H1 (cell line): ENCODE results near the gene SEMA3B. TPM values are rescaled to one million over a fixed set of nuclear protein-coding genes. Genes with fewer than 3 reads are reported as not detected.
A peak's percentile ranks its signal among the peaks of the same experiment; 100 is the strongest.

Source experiments
- CTCF ChIA-PET: fragments of 300-600 bp; sonication (Branson Sonifier 250); formaldehyde crosslinking; loops from one replicate; lab custom pipeline; 2021; ENCODE audit not compliant: partially characterized antibody; lab: Charles Lee
- POLR2A ChIA-PET: fragments of 300-600 bp; sonication (Branson Sonifier 250); formaldehyde crosslinking; loops from one replicate; lab custom pipeline; 2021; ENCODE audit warnings: inconsistent platforms; ENCODE audit not compliant: partially characterized antibody; lab: Charles Lee
- DNase-seq, 2 experiments: peaks; one replicate each; pipeline versions ENCODE4 v3.0.0 to v3.0.0-alpha.2; 2010 to 2022; ENCODE audit warnings: low spot score in 2 of 2, low read depth in 1 of 2, mixed read lengths in 1 of 2
- FAIRE-seq: peaks from 2 replicates; lab custom pipeline; 2011; peaks lifted over from hg19 to GRCh38; lab: Jason Lieb, UNC
- H2AFZ ChIP-seq: 2 replicates; pipeline ENCODE4 v1.8.1; 2012; ENCODE audit warnings: low read length, inconsistent platforms
- H2AK5ac ChIP-seq: 2 replicates; pipeline ENCODE4 v1.6.1; 2013; ENCODE audit warnings: low read depth, low read length
- H2BK120ac ChIP-seq: replicated peaks from 2 replicates; pipeline ENCODE3; 2013; ENCODE audit warnings: low read depth, low read length, inconsistent platforms
- H2BK12ac ChIP-seq: 2 replicates; pipeline ENCODE4 v1.6.1; 2013; ENCODE audit warnings: low read depth, low read length
- H2BK15ac ChIP-seq: 2 replicates; pipeline ENCODE4 v1.6.1; 2013; ENCODE audit warnings: low read length
- H2BK20ac ChIP-seq: 2 replicates; pipeline ENCODE4 v1.6.1; 2013; ENCODE audit warnings: low read length
- H2BK5ac ChIP-seq: 2 replicates; pipeline ENCODE4 v1.6.1; 2013; ENCODE audit warnings: low read depth, low read length
- H3K14ac ChIP-seq: 2 replicates; pipeline ENCODE4 v1.6.1; 2013; ENCODE audit warnings: inconsistent platforms; ENCODE audit not compliant: insufficient read length
- H3K18ac ChIP-seq: 2 replicates; pipeline ENCODE4 v1.6.1; 2013; ENCODE audit warnings: low read length; ENCODE audit errors: extremely low read depth
- H3K23ac ChIP-seq: 2 replicates; pipeline ENCODE4 v1.6.1; 2013; ENCODE audit warnings: inconsistent platforms; ENCODE audit not compliant: insufficient read length
- H3K23me2 ChIP-seq: 2 replicates; pipeline ENCODE4 v1.6.1; 2013; ENCODE audit warnings: low read depth, low read length
- H3K27ac ChIP-seq: 2 replicates; pipeline ENCODE4 v1.6.1; 2011; ENCODE audit warnings: low read depth, low read length, inconsistent platforms
- H3K27me3 ChIP-seq, 4 experiments: replicated peaks in 1 of 4; 1 replicate in 1 of 4; 2 replicates in 3 of 4; pipeline versions ENCODE4 v1.6.1 to v1.8.1; 2011 to 2013; ENCODE audit warnings: low read length in 3 of 4, mild to moderate bottlenecking in 3 of 4, inconsistent platforms in 2 of 4, mixed read lengths in 2 of 4, moderate library complexity in 1 of 4; ENCODE audit not compliant: control insufficient read depth in 3 of 4, insufficient read depth in 3 of 4; ENCODE audit errors: extremely low read depth in 1 of 4
- H3K36me3 ChIP-seq, 4 experiments: 2 replicates each; pipeline versions ENCODE4 v1.6.1 to v1.8.1; 2011 to 2013; ENCODE audit warnings: mild to moderate bottlenecking in 4 of 4, low read length in 3 of 4, moderate library complexity in 2 of 4, control low read depth in 1 of 4, inconsistent platforms in 1 of 4; ENCODE audit not compliant: insufficient read depth in 4 of 4, control insufficient read depth in 2 of 4
- H3K4ac ChIP-seq: replicated peaks from 2 replicates; pipeline ENCODE3; 2013; ENCODE audit warnings: low read length, low read depth, mixed read lengths, inconsistent platforms; ENCODE audit not compliant: insufficient read length
- H3K4me1 ChIP-seq, 4 experiments: replicated peaks in 1 of 4; 1 replicate in 1 of 4; 2 replicates in 3 of 4; pipeline versions ENCODE4 v1.6.1 to v1.8.1; 2011 to 2013; ENCODE audit warnings: low read length in 3 of 4, inconsistent platforms in 2 of 4, mixed read lengths in 1 of 4; ENCODE audit not compliant: insufficient read depth in 4 of 4, control insufficient read depth in 3 of 4
- H3K4me2 ChIP-seq, 2 experiments: 2 replicates each; pipeline versions ENCODE4 v1.6.1 to v1.8.1; 2011 to 2013; ENCODE audit warnings: low read depth in 2 of 2, low read length in 2 of 2, control low read depth in 1 of 2, inconsistent platforms in 1 of 2, mild to moderate bottlenecking in 1 of 2; ENCODE audit not compliant: insufficient read depth in 1 of 2
- H3K4me3 ChIP-seq, 4 experiments: fragments of 200-600, 300-600 bp in 1 of 4; sonication (generic), shearing (Covaris generic), sonication (Bioruptor Twin) in 1 of 4; 2 replicates each; pipeline versions ENCODE4 v1.5.1 to v1.8.1; 2011 to 2016; ENCODE audit warnings: low read length in 4 of 4, low read depth in 3 of 4, control low read depth in 2 of 4, inconsistent platforms in 2 of 4, mild to moderate bottlenecking in 2 of 4, mixed read lengths in 1 of 4, moderate library complexity in 1 of 4; ENCODE audit not compliant: insufficient read depth in 2 of 4; ENCODE audit errors: extremely low read depth in 1 of 4
- H3K56ac ChIP-seq: replicated peaks from 2 replicates; pipeline ENCODE3; 2013; ENCODE audit warnings: low read depth, mild to moderate bottlenecking, mixed read lengths, low read length, inconsistent platforms; ENCODE audit not compliant: insufficient read length
- H3K79me1 ChIP-seq: 2 replicates; pipeline ENCODE4 v1.6.1; 2013; ENCODE audit warnings: low read depth, low read length, control low read depth
- H3K79me2 ChIP-seq, 2 experiments: 2 replicates each; pipeline versions ENCODE4 v1.6.1 to v1.8.1; 2012 to 2013; ENCODE audit warnings: low read length in 2 of 2, mild to moderate bottlenecking in 2 of 2, inconsistent platforms in 1 of 2; ENCODE audit not compliant: insufficient read depth in 2 of 2, control insufficient read depth in 1 of 2
- H3K9ac ChIP-seq, 4 experiments: replicated peaks in 1 of 4; 1 replicate in 1 of 4; 2 replicates in 3 of 4; pipeline versions ENCODE4 v1.6.1 to v1.8.1; 2011 to 2013; ENCODE audit warnings: low read depth in 3 of 4, low read length in 3 of 4, control low read depth in 2 of 4, mild to moderate bottlenecking in 2 of 4, moderate library complexity in 2 of 4, inconsistent platforms in 1 of 4; ENCODE audit errors: extremely low read depth in 1 of 4
- H3K9me3 ChIP-seq, 2 experiments: 2 replicates each; pipeline versions ENCODE4 v1.6.1 to v1.8.1; 2012 to 2013; ENCODE audit warnings: mild to moderate bottlenecking in 2 of 2, moderate library complexity in 2 of 2, control low read depth in 1 of 2, inconsistent platforms in 1 of 2, low read depth in 1 of 2, low read length in 1 of 2, mixed read lengths in 1 of 2; ENCODE audit not compliant: insufficient read depth in 2 of 2
- H4K20me1 ChIP-seq, 2 experiments: replicated peaks in 1 of 2; 2 replicates each; pipeline versions ENCODE3 to v1.8.1; 2011 to 2013; ENCODE audit warnings: inconsistent platforms in 2 of 2, low read length in 2 of 2, mild to moderate bottlenecking in 1 of 2; ENCODE audit not compliant: insufficient read depth in 2 of 2, control insufficient read depth in 1 of 2
- H4K5ac ChIP-seq: 2 replicates; pipeline ENCODE4 v1.6.1; 2013; ENCODE audit warnings: low read length, low read depth, mixed read lengths, inconsistent platforms; ENCODE audit not compliant: insufficient read length
- H4K8ac ChIP-seq: 2 replicates; pipeline ENCODE4 v1.8.0; 2013; ENCODE audit warnings: mild to moderate bottlenecking, moderate library complexity, low read length, inconsistent platforms; ENCODE audit not compliant: insufficient read depth; ENCODE audit errors: extremely low read depth
- H4K91ac ChIP-seq: replicated peaks from 2 replicates; pipeline ENCODE3; 2013; ENCODE audit warnings: low read length, mixed read lengths, inconsistent platforms; ENCODE audit not compliant: insufficient read length
- CHD1 ChIP-seq: IDR thresholded peaks from 2 replicates; pipeline ENCODE4 v1.6.1; 2012; ENCODE audit warnings: low read depth, low read length, improper control_type of control experiment
- EGR1 ChIP-seq: IDR thresholded peaks from 2 replicates; pipeline ENCODE4 v1.6.1; 2011; ENCODE audit warnings: low read depth, low read length, borderline replicate concordance
- EZH2 ChIP-seq: fragments of 200-600 bp; sonication (generic); IDR thresholded peaks from 2 replicates; pipeline ENCODE4 v1.7.1; 2012; ENCODE audit warnings: low read depth, mild to moderate bottlenecking, moderate library complexity, low read length, inconsistent platforms; ENCODE audit not compliant: severe bottlenecking
- FOSL1 ChIP-seq: IDR thresholded peaks from 2 replicates; pipeline ENCODE4 v1.6.1; 2011; ENCODE audit warnings: mild to moderate bottlenecking, low read depth, low read length, moderate library complexity; ENCODE audit not compliant: insufficient read depth
- GABPA ChIP-seq: IDR thresholded peaks from 2 replicates; pipeline ENCODE4 v1.6.1; 2011; ENCODE audit warnings: mild to moderate bottlenecking, low read length, moderate library complexity, borderline replicate concordance; ENCODE audit not compliant: insufficient read depth
- NANOG ChIP-seq: IDR thresholded peaks from 2 replicates; pipeline ENCODE4 v1.6.1; 2011; ENCODE audit warnings: low read length, low read depth, mild to moderate bottlenecking, inconsistent platforms; ENCODE audit not compliant: insufficient read depth, poor library complexity, severe bottlenecking
- TEAD4 ChIP-seq: IDR thresholded peaks from 2 replicates; pipeline ENCODE4 v1.6.1; 2012; ENCODE audit warnings: low read depth, low read length, inconsistent platforms, mixed read lengths
- YY1 ChIP-seq: IDR thresholded peaks from 2 replicates; pipeline ENCODE4 v1.6.1; 2011; ENCODE audit warnings: low read depth, mild to moderate bottlenecking, low read length
- ZNF274 ChIP-seq: IDR thresholded peaks from 2 replicates; pipeline ENCODE4 v1.7.0; 2012; ENCODE audit warnings: low read length, borderline replicate concordance; ENCODE audit errors: extremely low read depth
- WGBS, 2 experiments: shearing (Covaris generic) in 1 of 2; methylation state at CpG; one replicate each; pipeline versions ENCODE4 v1.1.6 to v1.1.7; 2013 to 2015; ENCODE audit warnings: low lambda C conversion rate in 2 of 2, mixed read lengths in 2 of 2, inconsistent platforms in 1 of 2, low coverage in 1 of 2, missing lambda C conversion rate in 1 of 2; ENCODE audit not compliant: insufficient replicate concordance in 2 of 2, insufficient coverage in 1 of 2, insufficient read length in 1 of 2; ENCODE audit errors: extremely low coverage in 1 of 2, missing lambda C conversion rate in 1 of 2; 5-methylcytosine and 5-hydroxymethylcytosine counted together
- polyA plus RNA-seq, 7 experiments: library from polyadenylated mRNA; depleted of rRNA in 3 of 7; stranded (reverse) in 5 of 7; unstranded in 2 of 7; fragments of >200 nt in 5 of 7; fragments of 200-250 nt in 2 of 7; gene quantifications; 1 replicate in 5 of 7; 2 replicates in 1 of 7; 4 replicates in 1 of 7; pipeline versions ENCODE4 v1.2.1 to v1.2.3, GENCODE V29; 2011 to 2013; ENCODE audit warnings: missing spikeins in 2 of 7, mixed read lengths in 2 of 7
- total RNA-seq: library from RNA; stranded (reverse); fragmentation: NEBNext Ultra II Directional; extraction: Animal tissue kit (Norgen Biotek cat#: 25700); gene quantifications from 2 replicates; pipeline ENCODE4 v1.2.1, GENCODE V29; 2021
- TF ChIP-seq, protein P1 (sequence below): IDR thresholded peaks from 2 replicates; pipeline ENCODE4 v1.6.1; 2012; ENCODE audit warnings: inconsistent platforms

SEMA3B gene
- total and polyA plus RNA-seq, 2 of the 8 experiments (the other 6 are each of a cell fraction or from before 2014, with no cell fraction given), result 3.0 to 4.7 TPM

DNA sequence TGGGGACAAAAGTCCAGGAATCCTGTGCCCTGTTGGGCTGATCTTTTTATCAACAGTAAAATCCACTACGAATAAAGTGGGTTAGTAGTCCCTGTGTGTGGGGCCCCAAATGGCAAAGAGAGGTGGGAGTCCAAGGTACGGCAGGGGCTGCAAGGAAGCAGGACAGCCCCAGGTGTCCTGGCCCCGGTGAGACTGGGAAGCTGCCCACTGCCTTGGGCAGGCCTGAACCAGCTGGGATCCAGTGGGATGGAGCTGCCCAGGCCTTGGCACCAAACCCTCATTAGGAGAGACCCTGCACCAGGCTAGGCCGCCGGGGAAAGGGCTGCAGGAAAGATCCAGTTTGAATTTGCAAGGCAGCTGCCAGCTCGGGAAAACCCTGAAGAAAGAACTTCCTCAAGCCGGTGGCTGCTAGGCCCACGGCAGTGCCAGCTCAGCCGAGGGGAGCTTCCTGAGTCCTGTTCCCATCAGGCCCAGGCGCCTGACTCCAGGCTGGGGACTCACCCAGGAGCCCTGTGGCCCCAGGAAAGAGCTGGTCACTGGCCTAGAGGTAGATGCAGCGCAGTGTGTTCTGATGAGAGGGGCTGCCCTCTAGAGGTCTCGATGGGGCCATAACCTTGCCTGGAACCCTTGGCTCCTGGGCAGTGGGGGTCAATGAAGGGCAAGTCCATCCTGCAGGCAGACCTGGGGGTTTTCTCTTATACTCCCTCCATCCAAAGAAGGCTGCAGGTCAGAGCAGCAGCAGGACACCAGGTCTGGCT lies 47.4 kb upstream of the SEMA3B start:
- H3K9me3 ChIP-seq, result no peaks in the 10 kb centered on the region
- H2AFZ ChIP-seq, result no peak overlapping the region
- no peak overlapping the region for H3K14ac ChIP-seq
- no peak overlapping the region for H3K27ac ChIP-seq
- no peak overlapping the region for H3K4ac ChIP-seq
- H2BK15ac ChIP-seq, result peak overlapping the region; percentile 18; the same call in 1 of the 2 replicates
- no peak overlapping the region; the same call in 1 of the 2 replicates for H2BK5ac ChIP-seq
- no peak overlapping the region for H2BK120ac ChIP-seq
- H3K56ac ChIP-seq, result no peak overlapping the region
- no peak overlapping the region for H3K9ac ChIP-seq
- H3K4me2 ChIP-seq, result no peak overlapping the region
- H2BK12ac ChIP-seq, result peak overlapping the region; percentile 81; the same call in 1 of the 2 replicates
- no peak overlapping the region for H4K5ac ChIP-seq
- peak; percentile 69 for FAIRE-seq
- no peak overlapping the region; the same call in 1 of the 2 replicates for H3K18ac ChIP-seq
- no peak overlapping the region for H2AK5ac ChIP-seq
- H3K36me3 ChIP-seq, result no peaks in the 10 kb centered on the region
- no peak overlapping the region; the same call in 1 of the 2 replicates for H4K8ac ChIP-seq
- peaks cover 0 to 3% (median 1%) of the 10 kb centered on the region in 4 experiments; a peak in 5 of 7 replicates for H3K4me1 ChIP-seq
- peak overlapping the region; percentile 25 for H4K91ac ChIP-seq
- peaks cover 2% of the 10 kb centered on the region; the same call in 1 of the 2 replicates for H3K23me2 ChIP-seq
- no peak overlapping the region for H2BK20ac ChIP-seq
- ChIA-PET POLR2A (interaction anchor here (1.0 to 3.9 kb wide), 8 partner anchors 9 to 98 kb away, joined by 3 to 23 read pairs (median 4); partner anchors contain the start of genes GNAI2 and SLC38A3), CTCF (interaction anchor here (0.6 to 48.1 kb wide), 19 partner anchors 10 to 120 kb away, joined by 3 to 2149 read pairs (median 4); partner anchors contain the start of genes GNAI2, GNAT1, LSMEM2 and SEMA3B)
- DNase-seq, result peak in 1 of 2 experiments; percentile 70
- WGBS, 2 experiments, result 69% methylated on average over 12 of the region's 12 CpGs; no CpG with 5 or more reads in 1 of the 2 experiments
- no peak overlapping the region for H3K23ac ChIP-seq
- peaks cover 0 to 2% (median 0%) of the 10 kb centered on the region in 4 experiments; a peak in 1 of 7 replicates for H3K27me3 ChIP-seq
- no peak overlapping the region for H3K4me3 ChIP-seq
- H4K20me1 ChIP-seq, result no peaks in the 10 kb centered on the region
- no peaks in the 10 kb centered on the region for H3K79me1 ChIP-seq
- no peaks in the 10 kb centered on the region for H3K79me2 ChIP-seq
- TF ChIP-seq TEAD4 (no peak), EZH2 (no peak), GABPA (peak; percentile 67; the same call in 1 of the 2 replicates), ZNF274 (no peak), NANOG (no peak), CHD1 (no peak), FOSL1 (no peak), YY1 (0 out of 2 replicates have a peak, but pooled peaks have one; percentile 5), EGR1 (no peak)
- TF ChIP-seq, protein P1, sequence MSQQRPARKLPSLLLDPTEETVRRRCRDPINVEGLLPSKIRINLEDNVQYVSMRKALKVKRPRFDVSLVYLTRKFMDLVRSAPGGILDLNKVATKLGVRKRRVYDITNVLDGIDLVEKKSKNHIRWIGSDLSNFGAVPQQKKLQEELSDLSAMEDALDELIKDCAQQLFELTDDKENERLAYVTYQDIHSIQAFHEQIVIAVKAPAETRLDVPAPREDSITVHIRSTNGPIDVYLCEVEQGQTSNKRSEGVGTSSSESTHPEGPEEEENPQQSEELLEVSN, result no peak
